RCC 7860 (cell line): ENCODE results near the gene NPTX1.
"Not testable (repeated sequence)": the region's sequence is repeated elsewhere in the genome, so short reads cannot be mapped to it uniquely, and the experiment has no call there.

ENCODE experiments used
- DNase-seq: peaks from one replicate; pipeline ENCODE4 v3.0.0-alpha.2; 2015; ENCODE audit warnings: low spot score
- FAIRE-seq: peaks from 2 replicates; lab custom pipeline; 2012; peaks lifted over from hg19 to GRCh38; lab: Jason Lieb, UNC

The NPTX1 gene

GRCh38 chr17:80475910-80476876 lies at the start of gene NPTX1:
TSS of gene NPTX1 (minus strand) at chr17:80476607. CDS start at chr17:80476446, 161 bp downstream.
- FAIRE-seq (no peak), DNase-seq (no peak)

- DNase-seq = no peak
- no peak for FAIRE-seq
These were observed 47.7 kb upstream of the NPTX1 start for GRCh38 chr17:80523956-80524712.

- FAIRE-seq = no peak
- no peak for DNase-seq
These were observed 46.8 kb upstream of the NPTX1 start for GRCh38 chr17:80523054-80523744.

- FAIRE-seq = no peak
- no peak for DNase-seq
These were observed 44.5 kb upstream of the NPTX1 start for GRCh38 chr17:80520810-80521455.

GRCh38 chr17:80519091-80519781 lies 42.8 kb upstream of the NPTX1 start:
- DNase-seq = no peak
- FAIRE-seq = no peak

- DNase-seq = no peak
- FAIRE-seq = no peak
These were observed 42.0 kb upstream of the NPTX1 start for GRCh38 chr17:80518392-80518791.

GRCh38 chr17:80517641-80518040 lies 41.2 kb upstream of the NPTX1 start:
- FAIRE-seq (no peak), DNase-seq (no peak)

- no peak for FAIRE-seq
- no peak for DNase-seq
These were observed 39.9 kb upstream of the NPTX1 start for GRCh38 chr17:80516171-80516932.

- no peak for DNase-seq
- FAIRE-seq = no peak
These were observed 37.5 kb upstream of the NPTX1 start for GRCh38 chr17:80513892-80514291.

- DNase-seq (no peak), FAIRE-seq (no peak)
These were observed 36.8 kb upstream of the NPTX1 start for GRCh38 chr17:80513201-80513600.

- FAIRE-seq (no peak), DNase-seq (peak; percentile 62)
These were observed 35.8 kb upstream of the NPTX1 start for GRCh38 chr17:80512233-80512632.

- FAIRE-seq (no peak), DNase-seq (no peak)
These were observed 35.1 kb upstream of the NPTX1 start for GRCh38 chr17:80511222-80512180.

- DNase-seq (no peak), FAIRE-seq (no peak)
These were observed 34.4 kb upstream of the NPTX1 start for GRCh38 chr17:80510772-80511171.

GRCh38 chr17:80510132-80510531 lies 33.7 kb upstream of the NPTX1 start:
- no peak for FAIRE-seq
- DNase-seq = no peak

- FAIRE-seq = no peak
- DNase-seq = no peak
These were observed 32.9 kb upstream of the NPTX1 start for GRCh38 chr17:80509311-80509710.

GRCh38 chr17:80507965-80508364 lies 31.6 kb upstream of the NPTX1 start:
- DNase-seq (no peak), FAIRE-seq (no peak)

GRCh38 chr17:80507177-80507576 lies 30.8 kb upstream of the NPTX1 start:
- not testable (repeated sequence) for FAIRE-seq, DNase-seq
